Central memory CD8-positive, alpha-beta T cell (primary cell): Measurements from ENCODE around the gene UBASH3A.
A peak's percentile ranks its signal among the peaks of the same experiment; 100 is the strongest.

Source experiments
- ATAC-seq: fragments of 150-1000 bp; cut with Tn5 transposase; replicated peaks from 2 replicates; pipeline ENCODE4 v1.10.0; 2022; ENCODE audit warnings: mild to moderate bottlenecking, moderate FRiP score, moderate number of reproducible peaks; ENCODE audit not compliant: poor library complexity, severe bottlenecking; ENCODE audit errors: extremely low read depth
- DNase-seq, 2 donors: peaks; one replicate each; pipeline ENCODE4 v3.0.0; 2021; ENCODE audit warnings: low spot score in 2 of 2
- H3K27ac Mint-ChIP-seq: one replicate; pipeline ENCODE4 v1.8.0; 2022; ENCODE audit warnings: low read depth, mild to moderate bottlenecking, moderate library complexity, mixed read lengths
- H3K27me3 Mint-ChIP-seq: one replicate; pipeline ENCODE4 v1.8.0; 2022; ENCODE audit warnings: mixed read lengths
- H3K36me3 Mint-ChIP-seq: one replicate; pipeline ENCODE4 v1.8.0; 2022; ENCODE audit warnings: mild to moderate bottlenecking, moderate library complexity, mixed read lengths; ENCODE audit not compliant: insufficient read depth
- H3K4me1 Mint-ChIP-seq: one replicate; pipeline ENCODE4 v1.8.0; 2022; ENCODE audit warnings: mixed read lengths
- H3K4me3 Mint-ChIP-seq: one replicate; pipeline ENCODE4 v1.8.0; 2022; ENCODE audit warnings: mild to moderate bottlenecking, moderate library complexity, mixed read lengths
- H3K9me3 Mint-ChIP-seq: one replicate; pipeline ENCODE4 v1.8.0; 2022; ENCODE audit warnings: mixed read lengths

Gene UBASH3A

GRCh38 chr21:42403611-42404231 lies at the start of gene UBASH3A:
UBASH3A (plus strand) TSS chr21:42403902; CDS start chr21:42403946, 44 bp downstream.
- H3K36me3 Mint-ChIP-seq, result peaks cover 31% of the 10 kb centered on the region

GRCh38 chr21:42356046-42356445 lies 47.7 kb upstream of the UBASH3A start:
- no peak overlapping the region for H3K4me3 Mint-ChIP-seq
- H3K27ac Mint-ChIP-seq, result no peak overlapping the region
- ATAC-seq, result no peak
- no peaks in the 10 kb centered on the region for H3K27me3 Mint-ChIP-seq
- H3K4me1 Mint-ChIP-seq, result no peaks in the 10 kb centered on the region
- H3K9me3 Mint-ChIP-seq, result no peaks in the 10 kb centered on the region
- DNase-seq, result no peak
- H3K36me3 Mint-ChIP-seq, result no peaks in the 10 kb centered on the region

More at GRCh38 chr21:42403611-42404231, at the start of gene UBASH3A:
- Mint-ChIP-seq H3K4me3 (peak within 1 kb of the TSS; percentile 90), H3K4me1 (peaks cover 64% of the 10 kb centered on the region), H3K27me3 (no peaks in the 10 kb centered on the region), H3K9me3 (peaks cover 9% of the 10 kb centered on the region), H3K27ac (peak within 1 kb of the TSS; percentile 92)
- peak; percentile 79 for ATAC-seq
- DNase-seq, result peak in 1 of 2 donors; percentile 63

GRCh38 chr21:42356650-42357049 lies 47.1 kb upstream of the UBASH3A start:
- no peak overlapping the region for H3K4me3 Mint-ChIP-seq
- no peaks in the 10 kb centered on the region for H3K9me3 Mint-ChIP-seq
- DNase-seq (no peak), ATAC-seq (no peak)
- no peaks in the 10 kb centered on the region for H3K4me1 Mint-ChIP-seq
- no peak overlapping the region for H3K27ac Mint-ChIP-seq
- no peaks in the 10 kb centered on the region for H3K36me3 Mint-ChIP-seq
- H3K27me3 Mint-ChIP-seq, result peaks cover 2% of the 10 kb centered on the region

GRCh38 chr21:42357307-42357706 lies 46.4 kb upstream of the UBASH3A start:
- Mint-ChIP-seq H3K4me1 (no peaks in the 10 kb centered on the region), H3K27ac (no peak overlapping the region), H3K27me3 (peaks cover 8% of the 10 kb centered on the region), H3K9me3 (no peaks in the 10 kb centered on the region), H3K4me3 (no peak overlapping the region), H3K36me3 (no peaks in the 10 kb centered on the region)
- DNase-seq, result no peak
- no peak for ATAC-seq

GRCh38 chr21:42358261-42358660 lies 45.4 kb upstream of the UBASH3A start:
- Mint-ChIP-seq H3K4me3 (no peak overlapping the region), H3K27ac (no peak overlapping the region), H3K9me3 (no peaks in the 10 kb centered on the region), H3K4me1 (no peaks in the 10 kb centered on the region), H3K36me3 (no peaks in the 10 kb centered on the region), H3K27me3 (peaks cover 11% of the 10 kb centered on the region)
- no peak for DNase-seq
- ATAC-seq, result no peak

- Mint-ChIP-seq H3K9me3 (no peaks in the 10 kb centered on the region), H3K36me3 (no peaks in the 10 kb centered on the region)
Observed at GRCh38 chr21:42358937-42359336, 44.8 kb upstream of the UBASH3A start.

GRCh38 chr21:42360317-42360716 lies 43.4 kb upstream of the UBASH3A start:
- no peak for DNase-seq
- Mint-ChIP-seq H3K9me3 (no peaks in the 10 kb centered on the region), H3K4me3 (no peak overlapping the region), H3K27ac (no peak overlapping the region), H3K4me1 (peaks cover 6% of the 10 kb centered on the region), H3K36me3 (no peaks in the 10 kb centered on the region), H3K27me3 (peaks cover 23% of the 10 kb centered on the region)
- ATAC-seq, result no peak

More at GRCh38 chr21:42358937-42359336, 44.8 kb upstream of the UBASH3A start:
- DNase-seq (no peak), ATAC-seq (no peak)
- Mint-ChIP-seq H3K4me1 (peaks cover 2% of the 10 kb centered on the region), H3K27ac (no peak overlapping the region), H3K27me3 (peaks cover 16% of the 10 kb centered on the region), H3K4me3 (no peak overlapping the region)

GRCh38 chr21:42361286-42361685 lies 42.4 kb upstream of the UBASH3A start:
- Mint-ChIP-seq H3K27me3 (peaks cover 23% of the 10 kb centered on the region), H3K9me3 (no peaks in the 10 kb centered on the region), H3K4me1 (peaks cover 6% of the 10 kb centered on the region), H3K4me3 (no peak overlapping the region), H3K27ac (no peak overlapping the region), H3K36me3 (no peaks in the 10 kb centered on the region)
- no peak for ATAC-seq
- no peak for DNase-seq

GRCh38 chr21:42362198-42362597 lies 41.5 kb upstream of the UBASH3A start:
- H3K4me1 Mint-ChIP-seq, result peaks cover 6% of the 10 kb centered on the region

GRCh38 chr21:42362700-42363099 lies 41.0 kb upstream of the UBASH3A start:
- Mint-ChIP-seq H3K27me3 (peaks cover 23% of the 10 kb centered on the region), H3K27ac (no peak overlapping the region), H3K9me3 (no peaks in the 10 kb centered on the region)

More at GRCh38 chr21:42362198-42362597, 41.5 kb upstream of the UBASH3A start:
- no peak for ATAC-seq
- Mint-ChIP-seq H3K4me3 (no peak overlapping the region), H3K9me3 (no peaks in the 10 kb centered on the region), H3K36me3 (no peaks in the 10 kb centered on the region), H3K27me3 (peaks cover 23% of the 10 kb centered on the region), H3K27ac (no peak overlapping the region)
- no peak for DNase-seq

GRCh38 chr21:42363312-42363711 lies 40.4 kb upstream of the UBASH3A start:
- no peak overlapping the region for H3K27ac Mint-ChIP-seq
- DNase-seq, result no peak
- H3K36me3 Mint-ChIP-seq, result no peaks in the 10 kb centered on the region
- H3K4me3 Mint-ChIP-seq, result no peak overlapping the region
- ATAC-seq, result no peak
- H3K27me3 Mint-ChIP-seq, result peaks cover 23% of the 10 kb centered on the region
- H3K9me3 Mint-ChIP-seq, result no peaks in the 10 kb centered on the region
- peaks cover 6% of the 10 kb centered on the region for H3K4me1 Mint-ChIP-seq

More at GRCh38 chr21:42362700-42363099, 41.0 kb upstream of the UBASH3A start:
- no peak overlapping the region for H3K4me3 Mint-ChIP-seq
- no peak for DNase-seq
- H3K4me1 Mint-ChIP-seq, result peaks cover 6% of the 10 kb centered on the region
- no peaks in the 10 kb centered on the region for H3K36me3 Mint-ChIP-seq
- ATAC-seq, result no peak

- H3K36me3 Mint-ChIP-seq, result no peaks in the 10 kb centered on the region
- peaks cover 6% of the 10 kb centered on the region for H3K4me1 Mint-ChIP-seq
- ATAC-seq, result no peak
- no peaks in the 10 kb centered on the region for H3K9me3 Mint-ChIP-seq
- DNase-seq, result no peak
- H3K27me3 Mint-ChIP-seq, result peaks cover 23% of the 10 kb centered on the region
- H3K4me3 Mint-ChIP-seq, result no peak overlapping the region
- peak overlapping the region; percentile 88 for H3K27ac Mint-ChIP-seq
Observed at GRCh38 chr21:42364304-42364865, 39.3 kb upstream of the UBASH3A start.

- DNase-seq (no peak), ATAC-seq (no peak)
- Mint-ChIP-seq H3K27ac (no peak overlapping the region), H3K4me1 (peaks cover 8% of the 10 kb centered on the region), H3K27me3 (peaks cover 28% of the 10 kb centered on the region), H3K4me3 (no peak overlapping the region), H3K9me3 (no peaks in the 10 kb centered on the region), H3K36me3 (no peaks in the 10 kb centered on the region)
Observed at GRCh38 chr21:42365770-42366169, 37.9 kb upstream of the UBASH3A start.
